GM19043 (cell line): ENCODE measurements around the gene PTPRD.
"Not testable (repeated sequence)": the region's sequence is repeated elsewhere in the genome, so short reads cannot be mapped to it uniquely, and the experiment has no call there.

Source experiments
- ATAC-seq: cut with Tn5 transposase; IDR thresholded peaks from one replicate; pipeline ENCODE4 v1.9.1; 2021; ENCODE audit warnings: low read depth; ENCODE audit not compliant: unreplicated experiment

The PTPRD gene

GRCh38 chr9:8724284-8725018 lies 1888.4 kb downstream of the PTPRD start:
- no peak for ATAC-seq

GRCh38 chr9:8723195-8723594 lies 1889.6 kb downstream of the PTPRD start:
- ATAC-seq, result no peak

- ATAC-seq, result no peak
Measured at GRCh38 chr9:8719833-8720486, 1892.8 kb downstream of the PTPRD start.

GRCh38 chr9:8718121-8718725 lies 1894.6 kb downstream of the PTPRD start:
- ATAC-seq, result no peak

GRCh38 chr9:8717146-8717545 lies 1895.7 kb downstream of the PTPRD start:
- ATAC-seq, result no peak

GRCh38 chr9:8715788-8716187 lies 1897.0 kb downstream of the PTPRD start:
- no peak for ATAC-seq

- no peak for ATAC-seq
Measured at GRCh38 chr9:8713811-8714165, 1899.0 kb downstream of the PTPRD start.

GRCh38 chr9:8713149-8713810 lies 1899.5 kb downstream of the PTPRD start:
- ATAC-seq, result no peak

- no peak for ATAC-seq
Measured at GRCh38 chr9:8709731-8710130, 1903.1 kb downstream of the PTPRD start.

- no peak for ATAC-seq
Measured at GRCh38 chr9:8708728-8709127, 1904.1 kb downstream of the PTPRD start.

GRCh38 chr9:8706998-8707397 lies 1905.8 kb downstream of the PTPRD start:
- ATAC-seq, result no peak

- ATAC-seq, result no peak
Measured at GRCh38 chr9:8706531-8706930, 1906.3 kb downstream of the PTPRD start.

- ATAC-seq, result no peak
Measured at GRCh38 chr9:8705861-8706260, 1906.9 kb downstream of the PTPRD start.

- ATAC-seq, result no peak
Measured at GRCh38 chr9:8703904-8704303, 1908.9 kb downstream of the PTPRD start.

GRCh38 chr9:8701904-8702303 lies 1910.9 kb downstream of the PTPRD start:
- ATAC-seq, result no peak

- not testable (repeated sequence) for ATAC-seq
Measured at GRCh38 chr9:8697565-8697964, 1915.2 kb downstream of the PTPRD start.

- no peak for ATAC-seq
Measured at GRCh38 chr9:8696516-8696915, 1916.3 kb downstream of the PTPRD start.

- no peak for ATAC-seq
Measured at GRCh38 chr9:8694983-8695588, 1917.7 kb downstream of the PTPRD start.

GRCh38 chr9:8693464-8693863 lies 1919.3 kb downstream of the PTPRD start:
- no peak for ATAC-seq

GRCh38 chr9:8686516-8686915 lies 1926.3 kb downstream of the PTPRD start:
- no peak for ATAC-seq

GRCh38 chr9:8685825-8686224 lies 1927.0 kb downstream of the PTPRD start:
- ATAC-seq, result no peak
